Ammon's horn (tissue), 1 donor: Measurements from ENCODE around the gene RALB.
"Not testable (repeated sequence)": the region's sequence is repeated elsewhere in the genome, so short reads cannot be mapped to it uniquely, and the experiment has no call there.

ENCODE experiments used
- DNase-seq: peaks from one replicate; pipeline ENCODE4 v3.0.0-alpha.2; 2016; ENCODE audit warnings: low spot score

RALB gene

GRCh38 chr2:120298173-120298835 is 45.7 kb downstream of the RALB start:
- no peak for DNase-seq

DNA sequence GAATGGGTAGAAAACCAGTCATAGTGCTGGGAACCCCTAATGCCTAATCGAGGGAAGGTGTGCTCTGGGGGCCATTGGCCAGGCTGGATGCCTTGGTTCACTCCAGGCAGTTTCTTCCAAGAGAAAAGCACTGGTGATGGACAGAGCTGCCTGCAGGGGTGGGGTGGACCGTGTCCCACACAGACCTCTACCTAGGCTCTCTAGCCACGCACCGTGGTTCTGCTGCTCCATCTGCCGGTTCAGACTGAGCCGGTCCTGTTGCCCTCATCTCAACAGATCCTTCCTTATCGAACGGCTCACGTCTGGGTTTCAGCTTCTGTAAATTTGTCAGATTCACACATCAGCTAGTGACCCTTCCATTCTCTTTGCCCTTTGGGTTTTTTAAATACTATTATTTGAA is 46.4 kb downstream of the RALB start:
- DNase-seq = no peak

GRCh38 chr2:120299561-120299960 is 46.9 kb downstream of the RALB start:
- no peak for DNase-seq

DNA sequence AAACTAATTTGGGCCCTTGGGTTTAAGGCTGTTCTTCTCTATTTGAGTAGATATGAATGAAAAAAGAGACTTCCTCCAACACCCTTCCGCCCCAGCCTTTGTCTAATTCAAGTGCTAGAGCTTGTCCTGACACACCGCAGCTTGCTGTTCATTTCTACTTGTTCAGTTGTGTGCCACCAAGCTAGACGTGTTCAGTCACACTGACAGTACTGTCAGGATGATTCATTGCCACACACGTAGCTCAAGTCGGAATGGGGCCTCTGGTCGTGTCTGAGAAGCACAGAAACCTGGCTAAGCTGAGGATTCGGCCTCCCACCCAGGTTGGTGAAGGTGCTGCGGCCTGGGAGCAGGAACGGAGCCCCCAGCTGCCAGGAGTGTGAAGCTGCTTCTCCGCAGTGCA is 47.7 kb downstream of the RALB start:
- no peak for DNase-seq

- DNase-seq = no peak
Observed at GRCh38 chr2:120301284-120301683, 48.6 kb downstream of the RALB start.

GRCh38 chr2:120302301-120302700 is 49.6 kb downstream of the RALB start:
- no peak for DNase-seq

- DNase-seq = no peak
Observed at GRCh38 chr2:120303177-120303576, 50.5 kb downstream of the RALB start.

- DNase-seq = no peak
Observed at GRCh38 chr2:120305296-120305695, 52.6 kb downstream of the RALB start.

- DNase-seq = no peak
Observed at GRCh38 chr2:120305937-120306490, 53.4 kb downstream of the RALB start.

GRCh38 chr2:120307482-120307881 is 54.8 kb downstream of the RALB start:
- DNase-seq = no peak

- no peak for DNase-seq
Observed at GRCh38 chr2:120308038-120308910, 55.6 kb downstream of the RALB start.

GRCh38 chr2:120310136-120310535 is 57.5 kb downstream of the RALB start:
- DNase-seq = no peak

DNA sequence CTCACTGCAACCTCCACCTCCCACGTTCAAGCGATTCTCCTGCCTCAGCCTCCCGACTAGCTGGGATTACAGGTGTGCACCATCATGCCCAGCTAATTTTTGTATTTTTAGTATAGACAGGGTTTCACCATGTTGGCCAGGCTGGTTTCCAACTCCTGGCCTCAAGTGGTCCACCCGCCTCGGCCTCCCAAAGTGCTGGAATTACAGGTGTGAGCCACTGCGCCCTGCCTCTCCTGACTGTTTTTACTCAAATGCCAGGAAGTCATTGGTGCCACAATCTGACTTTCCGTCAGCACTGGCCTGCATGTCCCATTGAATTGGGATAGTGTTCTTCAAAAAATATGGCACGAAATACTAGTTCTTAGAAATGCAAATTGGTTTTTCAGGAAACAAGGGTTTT is 58.2 kb downstream of the RALB start:
- DNase-seq = not testable (repeated sequence)

DNA sequence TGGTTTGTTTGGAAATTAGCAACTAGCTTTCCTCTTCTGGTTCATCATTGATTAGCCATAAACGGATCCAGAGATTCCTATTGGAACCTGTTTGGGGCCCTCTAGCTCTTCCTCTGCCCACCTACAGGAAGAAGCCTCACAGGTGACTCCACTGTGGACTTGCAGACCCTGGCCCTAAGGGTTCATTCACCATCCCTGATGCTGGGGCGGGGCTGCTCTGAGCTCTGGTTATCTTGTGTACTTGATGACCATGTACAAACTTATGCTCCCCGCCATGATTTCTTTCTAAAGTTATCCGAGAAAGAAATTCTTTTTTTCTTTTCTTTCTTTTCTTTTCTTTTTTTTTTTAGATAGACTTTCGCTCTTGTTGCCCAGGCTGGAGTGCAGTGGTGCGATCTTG is 59.4 kb downstream of the RALB start:
- no peak for DNase-seq

- peak; percentile 91 for DNase-seq
Observed at GRCh38 chr2:120312860-120313694, 60.4 kb downstream of the RALB start.

GRCh38 chr2:120313695-120314615 is 61.3 kb downstream of the RALB start:
- DNase-seq = no peak

DNA sequence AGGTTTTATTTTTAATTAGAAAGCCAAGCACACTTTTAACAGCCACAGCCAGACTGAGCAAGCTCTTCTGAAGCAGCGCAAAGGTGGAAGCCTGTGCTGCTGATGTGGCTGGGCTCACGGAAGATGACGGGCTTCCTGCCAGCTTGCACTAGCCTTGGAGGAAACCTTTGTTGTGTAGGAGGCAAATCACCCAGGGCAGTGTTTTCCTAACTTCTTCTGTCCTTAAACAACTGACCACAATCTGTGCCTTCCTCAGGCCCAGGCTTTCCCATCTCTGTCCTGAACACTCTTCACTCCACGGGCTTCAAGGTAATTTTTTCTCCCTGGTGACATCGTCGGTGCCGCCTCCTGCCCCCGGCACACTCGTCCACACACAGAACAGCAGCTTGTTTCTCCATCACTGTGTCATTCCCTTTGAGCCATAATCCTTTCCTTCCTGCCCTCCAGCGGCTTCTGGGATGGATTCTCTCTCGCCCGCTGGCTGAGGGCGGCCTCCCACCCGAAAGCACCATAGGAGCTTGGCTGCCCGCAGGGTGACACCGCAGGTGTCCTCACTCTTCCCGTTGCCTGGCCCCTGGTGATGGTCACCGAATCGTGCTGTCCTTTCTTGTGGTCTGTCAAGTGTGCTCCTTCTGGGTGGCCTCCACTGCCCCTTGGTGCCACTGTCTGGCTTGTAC is 62.2 kb downstream of the RALB start:
- no peak for DNase-seq

- DNase-seq = no peak
Observed at GRCh38 chr2:120315367-120316033, 62.8 kb downstream of the RALB start.

GRCh38 chr2:120316071-120316470 is 63.4 kb downstream of the RALB start:
- no peak for DNase-seq
